HG03342 (cell line): ENCODE data around the gene ZBTB32.
"Not testable (repeated sequence)": the region's sequence is repeated elsewhere in the genome, so short reads cannot be mapped to it uniquely, and the experiment has no call there.

Source experiments
- ATAC-seq: cut with Tn5 transposase; IDR thresholded peaks from one replicate; pipeline ENCODE4 v1.9.1; 2021; ENCODE audit warnings: mild to moderate bottlenecking, moderate library complexity; ENCODE audit not compliant: unreplicated experiment

Gene ZBTB32

DNA sequence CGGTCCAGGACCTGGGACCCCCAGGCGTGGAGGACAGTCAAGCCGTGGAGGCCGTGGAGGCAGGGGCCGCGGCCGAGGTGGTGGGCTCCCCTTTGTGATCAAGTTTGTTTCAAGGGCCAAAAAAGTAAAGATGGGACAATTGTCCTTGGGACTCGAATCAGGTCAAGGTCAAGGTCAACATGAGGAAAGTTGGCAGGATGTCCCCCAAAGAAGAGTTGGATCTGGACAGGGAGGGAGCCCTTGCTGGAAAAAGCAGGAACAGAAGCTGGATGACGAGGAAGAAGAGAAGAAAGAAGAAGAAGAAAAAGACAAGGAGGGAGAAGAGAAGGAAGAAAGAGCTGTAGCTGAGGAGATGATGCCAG, 15.8 kb downstream of the ZBTB32 start:
- no peak for ATAC-seq

DNA sequence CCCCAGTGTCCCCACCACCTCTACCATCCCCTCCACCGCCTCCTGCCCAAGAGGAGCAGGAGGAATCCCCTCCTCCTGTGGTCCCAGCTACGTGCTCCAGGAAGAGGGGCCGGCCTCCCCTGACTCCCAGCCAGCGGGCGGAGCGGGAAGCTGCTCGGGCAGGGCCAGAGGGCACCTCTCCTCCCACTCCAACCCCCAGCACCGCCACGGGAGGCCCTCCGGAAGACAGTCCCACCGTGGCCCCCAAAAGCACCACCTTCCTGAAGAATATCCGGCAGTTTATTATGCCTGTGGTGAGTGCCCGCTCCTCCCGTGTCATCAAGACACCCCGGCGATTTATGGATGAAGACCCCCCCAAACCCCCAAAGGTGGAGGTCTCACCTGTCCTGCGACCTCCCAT, 16.3 kb downstream of the ZBTB32 start:
- ATAC-seq = no peak

DNA sequence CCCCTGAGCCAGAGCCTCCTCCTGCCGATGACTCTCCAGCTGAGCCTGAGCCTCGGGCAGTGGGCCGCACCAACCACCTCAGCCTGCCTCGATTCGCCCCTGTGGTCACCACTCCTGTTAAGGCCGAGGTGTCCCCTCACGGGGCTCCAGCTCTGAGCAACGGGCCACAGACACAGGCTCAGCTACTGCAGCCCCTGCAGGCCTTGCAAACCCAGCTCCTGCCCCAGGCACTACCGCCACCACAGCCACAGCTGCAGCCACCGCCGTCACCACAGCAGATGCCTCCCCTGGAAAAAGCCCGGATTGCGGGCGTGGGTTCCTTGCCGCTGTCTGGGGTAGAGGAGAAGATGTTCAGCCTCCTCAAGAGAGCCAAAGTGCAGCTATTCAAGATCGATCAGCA, 17.0 kb downstream of the ZBTB32 start:
- ATAC-seq = no peak

DNA sequence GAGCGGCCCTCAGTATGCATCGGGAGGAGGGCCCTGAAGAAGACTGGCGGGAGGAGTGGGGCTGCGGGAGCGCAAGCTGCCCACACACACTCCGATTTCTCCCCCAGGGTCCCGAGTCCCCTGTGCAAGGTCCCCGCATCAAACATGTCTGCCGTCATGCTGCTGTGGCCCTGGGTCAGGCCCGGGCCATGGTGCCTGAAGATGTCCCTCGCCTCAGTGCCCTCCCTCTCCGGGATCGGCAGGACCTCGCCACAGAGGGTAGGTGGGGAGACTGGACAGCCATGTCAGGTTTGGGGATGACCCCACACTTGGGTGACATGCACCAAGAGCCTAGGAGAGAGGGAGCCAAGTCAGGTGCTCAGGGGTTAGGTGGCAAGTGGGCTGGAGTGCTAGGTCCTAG, 18.1 kb downstream of the ZBTB32 start:
- ATAC-seq = no peak

DNA sequence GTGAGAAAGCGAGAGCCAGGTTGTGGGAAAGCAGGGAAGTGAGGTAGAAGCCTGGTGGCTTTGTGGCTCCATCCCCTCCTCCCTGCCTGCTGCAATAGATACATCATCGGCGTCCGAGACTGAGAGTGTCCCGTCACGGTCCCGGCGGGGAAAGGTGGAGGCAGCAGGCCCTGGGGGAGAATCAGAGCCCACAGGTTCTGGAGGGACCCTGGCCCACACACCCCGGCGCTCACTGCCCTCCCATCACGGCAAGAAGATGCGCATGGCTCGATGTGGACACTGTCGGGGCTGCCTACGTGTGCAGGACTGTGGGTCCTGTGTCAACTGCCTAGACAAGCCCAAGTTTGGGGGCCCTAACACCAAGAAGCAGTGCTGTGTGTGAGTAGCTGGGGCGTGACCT, 18.5 kb downstream of the ZBTB32 start:
- ATAC-seq = no peak

DNA sequence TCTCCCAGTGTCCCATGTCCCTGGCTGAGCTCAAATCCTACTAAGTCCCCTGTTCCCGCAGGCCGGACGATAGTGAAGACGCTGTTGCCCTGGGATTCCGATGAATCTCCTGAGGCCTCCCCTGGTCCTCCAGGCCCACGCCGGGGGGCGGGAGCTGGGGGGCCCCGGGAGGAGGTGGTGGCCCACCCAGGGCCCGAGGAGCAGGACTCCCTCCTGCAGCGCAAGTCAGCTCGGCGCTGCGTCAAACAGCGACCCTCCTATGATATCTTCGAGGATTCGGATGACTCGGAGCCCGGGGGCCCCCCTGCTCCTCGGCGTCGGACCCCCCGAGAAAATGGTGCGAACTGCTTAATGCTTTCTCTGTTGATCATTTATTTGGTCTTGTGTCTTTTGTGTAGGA, 19.3 kb downstream of the ZBTB32 start:
- no peak for ATAC-seq

DNA sequence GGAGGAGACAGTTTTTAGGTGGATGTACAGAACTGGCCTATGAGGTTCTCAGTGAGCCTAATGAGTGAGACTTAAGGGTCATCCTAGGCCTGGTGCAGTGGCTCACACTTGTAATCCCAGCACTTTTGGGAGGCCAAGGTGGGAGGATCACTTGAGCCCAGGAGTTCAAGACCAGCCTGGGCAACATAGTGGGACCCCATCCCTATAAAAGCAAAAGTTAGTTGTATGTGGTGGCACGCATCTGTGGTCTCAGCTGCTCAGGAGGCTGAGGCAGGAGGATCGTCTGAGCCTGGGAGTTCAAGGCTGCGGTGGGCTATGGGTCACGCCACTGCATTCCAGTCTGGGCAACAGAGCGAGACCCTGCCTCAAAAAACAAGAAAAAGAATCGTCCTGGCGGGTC, 19.8 kb downstream of the ZBTB32 start:
- not testable (repeated sequence) for ATAC-seq

DNA sequence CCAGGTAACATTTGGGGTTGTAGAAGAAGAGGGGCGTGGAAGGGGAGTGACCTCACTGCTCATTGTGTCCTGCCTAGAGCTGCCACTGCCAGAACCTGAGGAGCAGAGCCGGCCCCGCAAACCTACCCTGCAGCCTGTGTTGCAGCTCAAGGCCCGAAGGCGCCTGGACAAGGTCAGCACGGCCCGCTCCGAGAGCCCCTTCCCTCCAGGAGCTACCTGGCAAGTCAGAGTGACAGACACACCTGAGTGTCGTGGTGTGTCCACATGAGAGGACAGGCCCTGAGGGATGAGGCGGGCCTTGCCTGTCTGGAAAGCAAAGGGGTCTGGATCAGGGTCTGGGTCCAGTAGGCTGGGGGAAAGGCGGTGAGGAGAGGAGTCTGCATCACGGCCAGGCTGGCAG, 20.2 kb downstream of the ZBTB32 start:
- no peak for ATAC-seq

DNA sequence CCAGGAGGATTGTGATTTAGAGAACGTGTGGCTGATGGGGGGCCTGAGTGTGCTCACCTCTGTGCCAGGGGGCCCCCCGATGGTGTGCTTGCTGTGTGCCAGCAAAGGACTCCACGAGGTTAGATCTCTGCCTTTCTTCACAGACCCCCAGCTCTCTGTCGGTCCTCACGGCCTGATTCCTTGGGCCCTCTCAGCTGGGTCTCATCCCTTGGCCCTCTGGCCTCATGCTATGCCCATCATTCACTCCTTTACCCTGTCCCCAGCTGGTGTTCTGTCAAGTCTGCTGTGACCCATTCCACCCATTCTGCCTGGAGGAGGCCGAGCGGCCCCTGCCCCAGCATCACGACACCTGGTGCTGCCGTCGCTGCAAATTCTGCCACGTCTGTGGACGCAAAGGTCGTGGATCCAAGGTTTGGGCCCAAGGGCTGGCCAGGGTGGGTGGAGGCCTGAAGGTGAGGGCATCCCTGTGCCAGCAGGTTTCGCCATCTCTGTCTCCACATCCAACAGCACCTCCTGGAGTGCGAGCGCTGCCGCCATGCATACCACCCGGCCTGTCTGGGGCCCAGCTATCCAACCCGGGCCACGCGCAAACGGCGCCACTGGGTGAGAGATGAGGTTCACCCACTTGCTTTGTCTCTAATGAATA, 21.0 kb downstream of the ZBTB32 start:
- ATAC-seq = no peak

DNA sequence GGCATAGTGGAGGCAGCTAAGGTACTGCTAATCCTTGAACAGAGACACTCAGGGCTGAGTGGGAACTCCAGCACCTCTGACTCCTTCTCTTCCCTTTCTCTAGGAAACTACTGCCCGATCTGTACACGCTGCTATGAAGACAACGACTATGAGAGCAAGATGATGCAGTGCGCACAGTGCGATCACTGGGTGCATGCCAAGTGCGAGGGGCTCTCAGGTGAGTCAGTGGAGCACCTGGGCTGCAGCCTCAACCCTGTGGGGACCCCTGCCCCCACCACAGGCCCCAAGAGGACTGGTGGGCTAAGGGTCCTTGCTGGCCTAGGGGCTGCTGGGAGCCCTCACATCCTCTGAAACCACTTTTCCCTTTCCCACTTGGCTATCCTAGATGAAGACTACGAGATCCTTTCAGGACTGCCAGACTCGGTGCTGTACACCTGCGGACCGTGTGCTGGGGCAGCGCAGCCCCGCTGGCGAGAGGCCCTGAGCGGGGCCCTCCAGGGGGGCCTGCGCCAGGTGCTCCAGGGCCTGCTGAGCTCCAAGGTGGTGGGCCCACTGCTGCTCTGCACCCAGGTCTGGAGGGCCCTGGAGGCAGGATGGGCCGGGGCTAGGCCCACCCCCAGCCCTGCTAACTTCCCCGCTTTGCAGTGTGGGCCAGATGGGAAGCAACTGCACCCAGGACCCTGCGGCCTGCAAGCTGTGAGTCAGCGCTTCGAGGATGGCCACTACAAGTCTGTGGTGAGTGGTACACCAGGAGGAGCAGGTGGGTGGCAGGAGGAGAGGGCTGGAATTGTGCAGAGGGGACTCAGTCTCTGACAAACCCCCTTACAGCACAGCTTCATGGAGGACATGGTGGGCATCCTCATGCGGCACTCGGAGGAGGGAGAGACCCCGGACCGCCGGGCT, 22.9 kb downstream of the ZBTB32 start:
- no peak for ATAC-seq

DNA sequence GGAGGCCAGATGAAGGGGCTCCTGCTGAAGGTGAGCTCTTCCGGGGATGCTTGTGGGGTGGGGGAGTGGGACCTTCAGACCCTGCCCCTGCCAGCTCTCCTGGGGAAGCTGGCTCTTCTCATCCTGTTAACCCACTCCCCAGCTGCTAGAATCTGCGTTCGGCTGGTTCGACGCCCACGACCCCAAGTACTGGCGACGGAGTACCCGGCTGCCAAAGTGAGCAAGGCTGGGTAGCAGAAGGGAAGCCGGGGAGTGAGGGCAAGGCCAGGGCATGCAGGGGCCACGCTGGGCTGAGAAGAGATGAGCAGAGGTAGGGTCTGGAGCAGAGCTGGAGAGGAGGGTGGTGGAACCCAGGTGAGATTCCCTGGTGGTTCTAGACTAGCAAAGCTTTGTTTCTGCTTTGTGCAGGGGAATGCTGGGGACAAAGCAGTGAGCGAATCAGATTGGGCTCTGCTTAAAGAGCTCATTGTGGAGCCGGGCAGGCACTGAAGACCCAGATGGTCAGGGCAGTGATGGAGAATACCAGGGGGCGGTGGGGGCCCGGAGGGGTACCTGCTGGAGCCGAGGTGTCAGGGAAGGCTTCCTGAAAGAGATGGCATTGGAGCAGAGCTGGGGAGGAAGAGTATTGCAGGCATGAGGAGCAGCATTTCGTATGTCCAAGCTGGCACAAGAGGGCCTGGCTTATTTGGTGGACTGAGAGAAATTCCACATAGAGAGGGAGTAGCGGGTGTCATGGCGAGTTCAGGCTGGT, 23.8 kb downstream of the ZBTB32 start:
- no peak for ATAC-seq

DNA sequence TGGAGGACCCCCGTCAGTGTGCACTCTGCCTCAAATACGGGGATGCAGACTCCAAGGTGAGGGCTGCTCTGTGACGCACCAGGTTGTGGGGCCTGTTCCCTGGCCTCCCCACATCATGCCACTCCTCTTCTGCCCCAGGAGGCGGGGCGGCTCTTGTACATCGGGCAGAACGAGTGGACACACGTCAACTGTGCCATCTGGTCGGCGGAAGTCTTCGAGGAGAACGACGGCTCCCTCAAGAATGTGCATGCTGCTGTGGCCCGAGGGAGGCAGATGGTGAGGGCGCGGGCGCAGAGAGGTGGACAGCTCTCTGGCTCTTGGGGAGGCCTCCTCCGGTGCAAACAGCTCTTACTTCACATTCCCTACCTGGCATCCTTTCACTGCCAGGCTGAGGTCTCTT, 24.7 kb downstream of the ZBTB32 start:
- no peak for ATAC-seq

DNA sequence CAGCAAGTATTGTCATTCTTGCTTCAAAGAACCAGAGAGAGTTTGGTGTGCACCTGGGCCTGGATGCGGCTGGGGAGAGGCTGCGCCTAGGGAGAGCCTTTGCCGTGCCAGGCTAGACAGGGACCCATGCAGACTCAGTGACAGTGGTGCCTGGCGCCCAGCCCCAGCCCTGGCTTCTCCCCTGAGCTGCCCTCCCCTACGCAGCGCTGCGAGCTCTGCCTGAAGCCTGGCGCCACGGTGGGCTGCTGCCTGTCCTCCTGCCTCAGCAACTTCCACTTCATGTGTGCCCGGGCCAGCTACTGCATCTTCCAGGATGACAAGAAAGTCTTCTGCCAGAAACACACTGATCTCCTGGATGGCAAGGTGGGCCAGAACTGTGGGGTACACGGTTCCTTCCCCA, 25.4 kb downstream of the ZBTB32 start:
- no peak for ATAC-seq

DNA sequence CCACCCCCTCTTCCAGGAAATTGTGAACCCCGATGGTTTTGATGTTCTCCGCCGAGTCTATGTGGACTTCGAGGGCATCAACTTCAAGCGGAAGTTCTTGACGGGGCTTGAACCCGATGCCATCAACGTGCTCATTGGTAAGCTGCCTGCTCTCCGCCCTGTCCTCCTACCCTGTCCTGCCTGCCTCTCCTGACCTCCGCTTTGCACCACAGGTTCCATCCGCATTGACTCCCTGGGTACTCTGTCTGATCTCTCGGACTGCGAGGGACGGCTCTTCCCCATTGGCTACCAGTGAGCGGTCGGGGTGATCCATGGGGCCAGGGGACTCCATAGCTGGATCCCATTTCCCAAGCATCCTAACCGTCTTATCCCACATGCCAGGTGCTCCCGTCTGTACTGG, 26.0 kb downstream of the ZBTB32 start:
- ATAC-seq = no peak

DNA sequence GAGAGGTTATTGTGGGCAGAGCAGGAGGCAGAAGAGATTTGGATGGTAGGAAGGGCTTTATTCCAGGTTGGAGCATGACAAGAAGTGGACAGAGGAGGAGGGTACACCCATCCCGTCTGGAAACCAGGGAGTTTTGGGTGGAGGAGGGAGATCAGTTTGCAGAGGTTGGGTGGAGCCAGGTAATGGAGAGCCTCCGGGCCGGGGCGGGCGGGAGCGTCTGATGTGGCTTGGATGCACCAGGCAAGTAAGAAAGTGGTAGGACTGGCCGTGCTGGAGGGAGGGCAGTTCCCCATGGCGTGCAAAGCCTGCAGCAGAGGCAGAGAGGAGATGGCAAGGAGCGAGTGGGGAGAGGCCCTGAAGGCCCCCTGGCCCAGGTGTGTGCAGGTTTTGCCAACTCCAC, 27.0 kb downstream of the ZBTB32 start:
- no peak for ATAC-seq

DNA sequence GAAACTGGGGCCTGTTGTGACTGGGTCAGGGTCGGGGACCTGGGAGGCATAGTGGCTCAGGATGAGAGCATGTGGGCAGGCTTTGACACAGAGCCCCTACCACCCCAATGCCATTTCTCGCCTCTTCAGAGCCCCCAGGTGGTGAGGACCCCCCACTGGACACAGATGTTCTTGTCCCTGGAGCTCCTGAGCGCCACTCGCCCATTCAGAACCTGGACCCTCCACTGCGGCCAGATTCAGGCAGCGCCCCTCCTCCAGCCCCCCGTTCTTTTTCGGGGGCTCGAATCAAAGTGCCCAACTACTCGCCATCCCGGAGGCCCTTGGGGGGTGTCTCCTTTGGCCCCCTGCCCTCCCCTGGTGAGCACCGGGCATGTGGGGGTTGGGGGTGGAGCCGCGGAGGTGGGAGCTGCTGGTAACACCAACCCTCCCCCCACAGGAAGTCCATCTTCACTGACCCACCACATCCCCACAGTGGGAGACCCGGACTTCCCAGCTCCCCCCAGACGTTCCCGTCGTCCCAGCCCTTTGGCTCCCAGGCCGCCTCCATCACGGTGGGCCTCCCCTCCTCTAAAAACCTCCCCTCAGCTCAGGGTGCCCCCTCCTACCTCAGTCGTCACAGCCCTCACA, 27.5 kb downstream of the ZBTB32 start:
- ATAC-seq = no peak

DNA sequence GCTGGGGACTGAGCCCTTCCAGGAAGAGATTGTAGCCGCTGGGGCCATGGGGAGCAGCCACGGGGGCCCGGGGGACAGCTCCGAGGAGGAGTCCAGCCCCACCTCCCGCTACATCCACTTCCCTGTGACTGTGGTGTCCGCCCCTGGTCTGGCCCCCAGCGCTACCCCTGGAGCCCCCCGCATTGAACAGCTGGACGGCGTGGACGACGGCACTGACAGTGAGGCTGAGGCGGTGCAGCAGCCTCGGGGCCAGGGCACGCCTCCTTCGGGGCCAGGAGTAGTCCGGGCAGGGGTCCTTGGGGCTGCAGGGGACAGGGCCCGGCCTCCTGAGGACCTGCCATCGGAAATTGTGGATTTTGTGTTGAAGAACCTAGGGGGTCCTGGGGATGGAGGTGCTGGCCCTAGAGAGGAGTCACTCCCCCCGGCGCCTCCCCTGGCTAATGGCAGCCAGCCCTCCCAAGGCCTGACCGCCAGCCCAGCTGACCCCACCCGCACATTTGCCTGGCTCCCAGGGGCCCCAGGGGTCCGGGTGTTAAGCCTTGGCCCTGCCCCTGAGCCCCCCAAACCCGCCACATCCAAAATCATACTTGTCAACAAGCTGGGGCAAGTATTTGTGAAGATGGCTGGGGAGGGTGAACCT, 28.3 kb downstream of the ZBTB32 start:
- no peak for ATAC-seq

DNA sequence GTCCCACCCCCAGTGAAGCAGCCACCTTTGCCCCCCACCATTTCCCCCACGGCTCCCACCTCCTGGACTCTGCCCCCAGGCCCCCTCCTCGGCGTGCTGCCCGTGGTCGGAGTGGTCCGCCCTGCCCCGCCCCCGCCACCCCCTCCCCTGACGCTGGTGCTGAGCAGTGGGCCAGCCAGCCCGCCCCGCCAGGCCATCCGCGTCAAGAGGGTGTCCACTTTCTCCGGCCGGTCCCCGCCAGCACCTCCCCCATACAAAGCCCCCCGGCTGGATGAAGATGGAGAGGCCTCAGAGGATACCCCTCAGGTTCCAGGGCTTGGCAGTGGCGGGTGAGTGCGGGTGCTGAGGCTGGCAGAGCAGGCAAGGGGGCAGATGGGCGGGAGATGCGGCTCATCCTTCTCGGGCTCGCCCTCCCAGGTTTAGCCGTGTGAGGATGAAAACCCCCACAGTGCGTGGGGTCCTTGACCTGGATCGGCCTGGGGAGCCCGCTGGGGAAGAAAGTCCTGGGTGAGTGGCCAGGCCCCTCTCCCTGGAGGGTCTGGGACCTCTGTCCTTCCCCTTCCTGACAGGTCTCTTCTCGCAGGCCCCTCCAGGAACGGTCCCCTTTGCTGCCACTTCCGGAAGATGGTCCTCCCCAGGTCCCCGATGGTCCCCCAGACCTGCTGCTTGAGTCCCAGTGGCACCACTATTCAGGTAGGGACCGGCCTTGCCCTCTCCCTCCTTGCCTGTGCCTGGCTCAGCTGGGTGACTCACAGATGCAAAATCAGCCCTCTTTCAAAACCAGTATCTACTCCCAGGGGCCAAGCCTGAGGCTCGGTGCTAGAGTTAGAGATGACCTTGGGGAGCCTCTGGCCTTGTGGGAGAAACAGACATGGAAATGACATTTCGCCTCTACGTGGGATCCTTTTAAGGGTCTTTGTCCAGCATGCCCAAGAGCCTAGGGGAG, 29.1 kb downstream of the ZBTB32 start:
- ATAC-seq = no peak

DNA sequence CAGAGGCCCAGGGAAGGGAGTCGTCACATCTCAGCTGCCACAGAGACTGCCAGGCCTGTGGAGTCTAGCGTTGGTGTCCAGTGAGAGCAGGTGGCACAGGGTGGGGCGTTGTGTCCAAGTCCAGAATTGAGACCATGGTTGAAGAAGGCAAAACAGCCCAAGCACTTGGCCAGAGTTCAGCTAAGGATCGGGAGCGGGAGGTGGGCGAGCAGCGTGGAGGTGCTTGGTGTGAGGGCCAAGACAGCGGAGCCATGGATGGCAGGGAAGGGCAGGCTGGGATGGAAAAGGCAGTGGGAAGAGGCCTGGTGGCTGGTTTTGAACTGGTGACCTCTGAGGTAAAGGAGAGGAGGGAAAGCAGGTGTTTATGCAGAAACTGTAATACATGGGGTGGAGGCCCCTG, 29.9 kb downstream of the ZBTB32 start:
- ATAC-seq = no peak

DNA sequence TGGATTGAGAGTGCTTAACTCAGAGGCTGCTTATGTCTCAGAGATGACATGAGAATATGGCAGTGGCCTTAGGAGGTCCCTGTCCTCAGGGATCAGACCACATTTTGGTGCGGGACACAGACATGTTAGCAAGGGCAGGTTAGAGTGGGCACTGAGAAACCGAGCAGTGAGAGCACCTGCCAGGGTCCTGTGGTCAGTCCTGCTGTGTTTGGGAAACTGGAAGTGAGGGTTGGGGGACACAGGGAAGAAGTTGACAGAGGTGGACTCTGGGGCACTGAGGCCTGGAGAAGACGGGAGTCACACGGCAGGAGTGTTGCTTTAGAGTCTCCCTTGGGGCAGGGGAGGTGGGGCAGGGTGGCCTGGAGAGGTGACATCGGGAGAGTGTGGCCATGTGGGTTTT, 30.5 kb downstream of the ZBTB32 start:
- no peak for ATAC-seq
